Measurements from ENCODE around the gene HMG20B.

DNA sequence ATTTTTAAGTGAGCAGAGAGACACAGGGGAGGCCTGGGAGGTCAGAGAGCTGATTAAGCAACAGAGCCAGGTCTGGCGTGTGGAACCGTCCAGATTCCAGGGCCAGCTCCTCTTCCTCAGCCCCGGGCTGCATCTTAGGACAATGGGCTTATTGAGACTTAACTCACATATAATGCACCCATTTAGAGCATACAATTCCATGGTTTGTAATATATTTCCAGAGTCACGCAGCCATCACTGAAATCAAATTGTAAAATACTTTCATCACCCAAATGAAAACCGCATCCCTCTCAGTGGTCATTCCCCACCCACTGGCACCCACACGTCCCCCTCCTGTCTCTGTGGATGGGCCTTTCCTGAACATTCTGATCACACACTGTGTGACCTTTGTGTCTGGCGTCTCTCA lies 2.1 kb upstream of the HMG20B start:
- no peak for TF ChIP-seq POLR2A (IDR thresholded peaks at IDR 0.05)
- no peak for TF ChIP-seq POLR2AphosphoS5 (IDR thresholded peaks at IDR 0.05)
- TF ChIP-seq, protein P1, sequence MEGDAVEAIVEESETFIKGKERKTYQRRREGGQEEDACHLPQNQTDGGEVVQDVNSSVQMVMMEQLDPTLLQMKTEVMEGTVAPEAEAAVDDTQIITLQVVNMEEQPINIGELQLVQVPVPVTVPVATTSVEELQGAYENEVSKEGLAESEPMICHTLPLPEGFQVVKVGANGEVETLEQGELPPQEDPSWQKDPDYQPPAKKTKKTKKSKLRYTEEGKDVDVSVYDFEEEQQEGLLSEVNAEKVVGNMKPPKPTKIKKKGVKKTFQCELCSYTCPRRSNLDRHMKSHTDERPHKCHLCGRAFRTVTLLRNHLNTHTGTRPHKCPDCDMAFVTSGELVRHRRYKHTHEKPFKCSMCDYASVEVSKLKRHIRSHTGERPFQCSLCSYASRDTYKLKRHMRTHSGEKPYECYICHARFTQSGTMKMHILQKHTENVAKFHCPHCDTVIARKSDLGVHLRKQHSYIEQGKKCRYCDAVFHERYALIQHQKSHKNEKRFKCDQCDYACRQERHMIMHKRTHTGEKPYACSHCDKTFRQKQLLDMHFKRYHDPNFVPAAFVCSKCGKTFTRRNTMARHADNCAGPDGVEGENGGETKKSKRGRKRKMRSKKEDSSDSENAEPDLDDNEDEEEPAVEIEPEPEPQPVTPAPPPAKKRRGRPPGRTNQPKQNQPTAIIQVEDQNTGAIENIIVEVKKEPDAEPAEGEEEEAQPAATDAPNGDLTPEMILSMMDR (IDR thresholded peaks at IDR 0.05), result no peak
